NCI-H2227 (cell line): ENCODE measurements around the gene DHRSX.
"Not testable (repeated sequence)": the region's sequence is repeated elsewhere in the genome, so short reads cannot be mapped to it uniquely, and the experiment has no call there.

ENCODE experiments used
- DNase-seq: peaks from one replicate; lab custom pipeline; 2025; ENCODE audit not compliant: unreplicated experiment; lab: John Stamatoyannopoulos, UW

DHRSX gene

GRCh38 chrX:2460048-2460447, 40.7 kb downstream of the DHRSX start:
- DNase-seq = not testable (repeated sequence)

DNA sequence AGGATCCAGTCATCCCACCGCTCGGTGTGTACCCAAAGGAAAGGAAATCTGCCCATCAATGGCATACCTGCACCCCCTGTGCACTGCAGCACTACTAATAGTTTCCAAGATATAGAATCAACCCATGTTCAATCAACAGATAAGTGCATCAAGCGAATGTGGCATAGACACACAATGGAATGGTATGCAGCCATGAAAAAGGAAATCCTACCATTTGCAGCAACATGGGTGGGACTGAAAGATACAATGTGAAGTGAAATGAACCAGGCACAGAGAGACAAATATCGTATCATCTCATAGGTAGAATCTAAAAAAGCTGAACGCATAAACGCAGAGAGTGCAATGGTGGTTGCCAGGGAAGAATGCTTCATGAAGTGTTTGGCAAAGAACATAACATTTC, 42.5 kb downstream of the DHRSX start:
- no peak for DNase-seq

DNA sequence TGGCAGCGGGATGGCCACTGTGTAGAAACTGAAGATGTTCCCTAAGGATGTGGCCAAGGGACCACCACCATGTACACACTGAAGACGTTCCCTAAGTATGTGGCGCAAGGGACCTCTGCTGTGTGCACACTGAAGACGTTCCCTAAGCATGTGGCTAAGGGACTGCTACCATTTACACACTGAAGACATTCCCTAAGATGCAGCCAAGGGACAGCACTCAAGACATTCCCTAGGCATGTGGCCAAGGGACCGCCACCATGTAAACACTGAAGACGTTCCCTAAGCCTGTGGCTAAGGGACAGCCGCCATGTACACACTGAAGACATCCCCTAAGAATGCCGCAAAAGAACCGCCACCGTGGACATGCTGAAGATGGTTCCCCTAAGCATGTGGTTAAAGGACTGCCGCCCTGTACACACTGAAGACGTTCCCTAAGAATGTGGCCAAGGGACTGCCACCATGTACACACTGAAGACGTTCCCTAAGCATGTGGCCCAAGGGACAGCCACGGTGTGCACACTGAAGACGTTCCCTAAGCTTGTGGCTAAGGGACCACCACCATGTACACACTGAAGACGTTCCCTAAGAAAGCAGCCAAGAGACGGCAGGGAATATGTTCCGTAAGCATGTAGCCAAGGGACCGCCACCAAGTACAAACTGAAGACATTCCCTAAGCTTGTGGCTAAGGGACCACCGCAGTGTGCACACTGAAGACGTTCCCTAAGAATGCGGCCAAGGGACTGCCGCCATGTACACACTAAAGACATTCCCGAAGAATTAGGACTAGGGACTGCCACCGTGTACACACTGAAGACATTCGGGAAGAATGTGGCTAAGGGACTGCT, 43.3 kb downstream of the DHRSX start:
- no peak for DNase-seq

- DNase-seq = not testable (repeated sequence)
These were observed 44.7 kb downstream of the DHRSX start for GRCh38 chrX:2456091-2456490.

- DNase-seq = not testable (repeated sequence)
These were observed 46.2 kb downstream of the DHRSX start for GRCh38 chrX:2454620-2455019.

GRCh38 chrX:2452799-2453198, 48.0 kb downstream of the DHRSX start:
- no peak for DNase-seq

DNA sequence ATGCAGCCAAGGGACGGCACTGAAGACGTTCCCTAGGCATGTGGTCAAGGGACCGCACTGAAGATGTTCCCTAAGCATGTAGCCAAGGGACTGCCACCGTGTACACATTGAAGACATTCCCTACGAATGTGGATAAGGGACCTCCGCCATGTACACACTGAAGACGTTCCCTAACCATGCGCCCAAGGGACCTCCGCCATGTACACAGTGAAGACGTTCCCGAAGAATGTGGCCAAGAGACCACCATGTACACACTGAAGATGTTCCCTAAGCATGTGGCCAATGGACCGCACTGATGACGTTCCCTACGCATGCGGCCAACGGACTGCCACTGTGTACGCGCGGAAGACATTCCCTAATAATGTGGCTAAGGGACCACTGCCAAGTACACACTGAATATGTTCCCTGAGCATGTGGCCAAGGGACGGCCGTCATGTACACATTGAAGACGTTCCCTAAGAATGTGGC, 48.4 kb downstream of the DHRSX start:
- DNase-seq = no peak

DNA sequence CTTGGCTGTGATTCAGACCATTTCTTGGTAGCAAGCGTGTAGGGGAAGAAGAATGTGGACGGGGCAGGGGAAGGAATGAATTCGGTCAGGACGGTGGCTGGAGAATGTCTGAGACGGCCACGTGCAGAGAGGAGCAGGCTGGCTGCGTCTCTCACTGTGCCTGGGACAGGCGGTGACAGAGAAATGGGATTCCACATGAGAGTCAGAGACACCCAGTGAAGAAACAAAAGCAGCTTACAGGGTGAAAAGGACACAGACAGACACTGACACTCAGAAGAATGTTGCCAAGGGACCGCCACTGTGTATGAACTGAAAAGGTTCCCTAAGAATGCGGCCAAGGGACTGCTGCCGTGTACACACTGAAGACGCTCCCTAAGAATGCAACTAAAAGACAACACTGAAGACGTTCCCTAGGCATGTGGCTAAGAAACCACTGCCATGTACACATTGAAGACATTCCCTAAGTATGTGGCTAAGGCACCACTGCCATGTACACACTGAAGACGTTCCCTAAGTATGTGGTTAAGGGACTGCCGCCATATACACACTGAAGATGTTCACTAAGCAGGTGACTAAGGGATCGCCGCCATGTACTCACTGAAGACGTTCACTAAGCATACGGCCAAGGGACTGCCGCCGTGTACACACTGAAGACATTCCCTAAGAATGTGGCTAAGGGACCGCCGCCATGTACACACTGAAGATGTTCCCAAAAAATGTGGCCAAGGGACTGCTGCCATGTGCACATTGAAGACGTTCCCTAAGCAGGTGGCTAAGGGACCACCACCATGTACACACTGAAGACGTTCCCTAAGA, 49.1 kb downstream of the DHRSX start:
- DNase-seq = no peak

- DNase-seq = no peak
These were observed 50.1 kb downstream of the DHRSX start for GRCh38 chrX:2450681-2451080.

DNA sequence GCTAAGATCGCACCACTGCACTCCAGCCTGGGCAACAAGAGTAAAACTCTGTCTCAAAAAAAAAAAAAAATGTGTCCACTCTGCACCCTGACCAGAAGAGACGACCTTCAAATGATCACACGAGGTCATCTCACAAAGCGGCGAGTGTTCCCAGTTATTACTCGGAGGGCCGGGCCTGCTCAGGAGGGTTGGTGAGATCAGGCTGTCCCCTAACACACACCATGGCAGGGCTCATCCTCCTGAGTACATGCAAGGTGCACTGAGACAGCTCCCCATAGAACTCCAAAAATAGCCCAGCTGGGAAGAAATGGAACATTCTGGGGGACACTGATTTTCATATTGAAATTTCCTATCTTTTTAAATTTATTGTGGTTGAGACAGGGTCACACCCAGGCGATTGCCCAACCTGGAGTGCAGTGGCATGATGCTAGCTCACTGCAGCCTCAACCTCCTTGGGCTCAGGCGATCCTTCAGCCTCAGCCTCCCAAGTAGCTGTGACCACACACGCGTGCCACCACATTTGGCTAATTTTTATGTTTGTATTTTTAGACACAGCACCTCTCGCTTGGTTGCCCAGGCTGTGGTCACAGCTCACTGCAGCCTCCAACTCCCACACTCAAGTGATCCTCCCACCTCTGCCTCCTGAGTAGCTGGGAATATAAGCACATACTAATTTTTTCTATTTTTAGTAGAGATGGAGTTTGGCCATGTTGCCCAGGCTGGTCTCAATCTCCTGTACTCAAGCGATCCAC, 51.5 kb downstream of the DHRSX start:
- DNase-seq = no peak

DNA sequence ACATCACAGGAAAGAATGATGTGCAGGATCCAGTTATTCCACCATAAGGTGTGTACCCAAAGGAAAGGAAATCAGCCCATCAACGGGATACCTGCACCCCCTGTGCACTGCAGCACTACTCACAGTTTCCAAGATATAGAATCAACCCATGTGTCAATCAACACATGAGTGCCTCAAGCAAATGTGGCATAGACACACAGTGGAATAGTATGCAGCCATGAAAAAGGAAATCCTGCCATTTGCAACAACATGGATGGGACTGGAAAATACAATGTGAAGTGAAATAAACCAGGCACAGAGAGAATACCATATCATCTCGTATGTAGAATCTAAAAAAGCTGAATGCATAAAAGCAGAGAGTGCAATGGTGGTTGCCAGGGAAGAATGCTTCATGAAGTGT, 53.3 kb downstream of the DHRSX start:
- no peak for DNase-seq

DNA sequence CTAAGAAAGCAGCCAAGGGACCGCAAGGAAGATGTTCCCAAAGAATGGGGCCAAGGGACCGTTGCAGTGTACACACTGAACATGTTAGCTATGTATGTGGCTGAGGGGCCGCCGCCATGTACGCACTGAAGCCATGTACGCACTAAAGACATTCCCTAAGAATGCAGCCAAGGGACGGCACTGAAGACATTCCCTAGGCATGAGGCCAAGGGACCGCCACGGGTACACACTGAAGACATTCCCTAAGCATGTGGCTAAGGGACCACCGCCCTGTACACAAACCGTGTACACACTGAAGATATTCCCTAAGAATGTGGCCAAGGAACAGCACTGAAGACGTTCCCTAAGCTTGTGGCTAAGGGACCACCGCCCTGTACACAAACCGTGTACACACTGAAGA, 54.0 kb downstream of the DHRSX start:
- DNase-seq = no peak

- DNase-seq = no peak
These were observed 54.8 kb downstream of the DHRSX start for GRCh38 chrX:2445662-2446623.

DNA sequence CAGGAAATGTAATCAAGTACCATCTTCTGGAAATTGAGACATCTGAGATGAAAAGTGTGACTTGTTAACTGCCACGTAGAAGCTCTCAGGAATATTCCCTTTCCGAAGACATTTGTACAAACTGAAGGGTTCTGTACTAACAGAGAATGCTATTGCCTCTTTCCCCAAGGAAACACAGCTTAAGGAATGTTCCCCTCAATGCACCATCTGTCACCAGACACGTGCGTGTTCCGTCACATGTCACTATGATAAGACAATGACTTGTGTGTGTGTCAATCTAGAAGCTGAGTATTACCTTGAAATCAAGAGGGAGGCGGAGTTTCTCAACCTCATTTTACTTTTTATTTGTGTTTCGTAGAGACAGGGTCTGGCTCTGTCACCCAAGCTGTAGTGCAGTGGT, 58.1 kb downstream of the DHRSX start:
- DNase-seq = no peak

- DNase-seq = no peak
These were observed 59.3 kb downstream of the DHRSX start for GRCh38 chrX:2441466-2441865.

- no peak for DNase-seq
These were observed 61.2 kb downstream of the DHRSX start for GRCh38 chrX:2439613-2440012.

GRCh38 chrX:2435465-2435864, 65.3 kb downstream of the DHRSX start:
- DNase-seq = no peak

DNA sequence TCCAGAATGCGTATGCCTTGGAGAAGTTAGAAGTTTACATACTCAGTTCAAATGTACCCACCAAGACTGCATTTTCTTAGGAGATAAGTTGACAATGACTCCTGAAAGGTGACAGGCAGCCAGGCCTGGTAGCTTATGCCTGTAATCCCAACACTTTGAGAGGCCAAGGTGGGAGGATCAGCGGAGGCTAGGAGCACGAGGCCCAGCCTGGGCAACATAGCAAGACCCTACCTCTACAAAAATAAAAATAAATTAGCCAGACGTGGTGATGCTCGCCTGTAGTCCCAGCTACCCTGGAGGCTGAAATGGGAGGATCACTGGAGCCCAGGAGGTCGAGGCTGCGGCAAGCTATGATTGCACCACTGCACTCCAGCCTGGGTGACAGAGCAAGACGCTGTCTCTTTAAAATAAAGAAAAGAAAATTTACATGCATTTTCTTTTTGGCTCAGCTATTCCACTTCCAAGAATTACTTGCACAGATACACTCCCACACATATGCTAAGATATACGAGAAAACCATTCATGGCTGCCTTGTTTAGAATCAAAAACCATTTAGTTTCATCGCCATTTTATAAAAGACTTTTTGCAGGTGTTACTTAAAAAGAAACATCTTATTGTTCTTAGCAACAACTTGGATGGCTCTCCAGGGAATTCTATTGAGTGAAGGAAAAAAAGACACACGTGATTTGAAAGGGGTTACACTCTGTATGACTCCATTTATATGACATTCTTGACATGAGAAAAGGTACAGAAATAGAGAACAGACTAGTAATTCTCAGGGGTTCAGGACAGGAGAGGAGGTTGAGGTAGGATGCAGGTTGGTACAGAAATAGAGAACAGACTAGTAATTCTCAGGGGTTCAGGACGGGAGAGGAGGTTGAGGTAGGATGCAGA, 66.3 kb downstream of the DHRSX start:
- no peak for DNase-seq

DNA sequence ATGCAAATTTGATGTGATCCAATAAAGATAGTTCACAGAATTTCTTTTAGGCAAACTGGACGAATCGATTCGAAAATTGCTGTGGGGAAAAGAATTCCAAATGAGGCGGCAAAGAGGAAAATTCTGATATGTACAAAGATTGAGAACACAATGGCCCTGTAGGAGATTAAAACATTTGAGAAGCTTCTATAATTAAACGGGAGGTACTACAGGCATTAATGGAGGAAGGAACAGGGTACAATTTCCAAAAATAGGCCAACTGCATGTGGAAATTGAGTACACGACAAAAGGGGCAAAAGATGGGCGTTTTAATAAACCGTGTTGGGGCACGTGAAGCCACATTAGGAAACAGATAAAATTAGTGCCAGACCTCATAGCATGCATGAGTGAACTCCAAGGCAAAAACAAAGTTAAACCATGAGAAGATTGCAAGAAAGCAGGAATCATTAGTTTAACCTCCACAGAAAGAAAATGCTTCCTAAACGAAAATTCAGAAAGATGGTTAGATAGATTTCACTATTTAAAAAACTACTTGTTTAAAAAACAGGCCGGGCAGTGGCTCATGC, 68.4 kb downstream of the DHRSX start:
- DNase-seq = no peak
